Endothelial cell of hepatic sinusoid (primary cell): ENCODE measurements around the gene SRPK1.

Experiments
- in situ Hi-C: cut with HindIII; loops from 2 replicates; pipeline ENCODE4 v1.10.0; 2017; ENCODE audit warnings: low sequenced_read_pairs

The SRPK1 gene

DNA sequence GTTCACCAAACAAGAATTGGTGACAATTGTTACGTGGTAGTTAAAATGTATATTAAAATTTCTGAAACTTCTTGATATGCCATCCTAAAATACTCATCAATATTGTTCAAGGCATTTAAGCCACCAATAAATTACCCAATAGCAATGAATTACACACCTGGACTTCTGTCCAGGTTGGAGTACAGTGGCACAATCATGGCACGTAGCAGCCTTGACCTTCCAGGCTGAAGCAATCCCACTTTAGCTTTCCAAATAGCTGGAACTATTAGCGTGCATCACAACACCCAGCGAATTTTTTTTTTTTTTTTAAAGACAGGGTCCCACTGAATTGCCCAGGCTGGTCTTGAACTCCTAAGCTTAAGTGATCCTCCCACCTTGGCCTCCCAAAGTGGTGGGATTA lies 17.2 kb downstream of the SRPK1 start:
- in situ Hi-C loops: no loop called here

DNA sequence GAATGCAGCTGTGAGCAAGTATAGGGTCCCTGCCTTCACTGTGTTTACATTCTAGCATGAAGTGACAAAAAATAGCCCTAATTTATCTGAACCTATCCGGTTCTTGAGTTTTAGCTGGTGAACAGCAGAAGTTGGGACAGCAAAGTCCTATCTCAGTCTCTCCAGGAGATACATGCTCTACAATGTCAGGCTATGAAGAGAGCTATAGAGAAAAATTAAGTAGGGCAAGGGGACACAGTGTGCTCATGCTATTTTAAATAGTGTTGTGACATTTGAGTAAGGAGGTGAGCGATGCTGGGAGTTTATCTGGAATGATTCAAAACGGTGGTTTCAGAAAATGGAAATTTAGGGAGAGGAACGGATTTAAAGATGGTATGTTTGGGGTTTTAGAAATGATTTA lies 20.4 kb downstream of the SRPK1 start:
- in situ Hi-C loops: no loop called here

DNA sequence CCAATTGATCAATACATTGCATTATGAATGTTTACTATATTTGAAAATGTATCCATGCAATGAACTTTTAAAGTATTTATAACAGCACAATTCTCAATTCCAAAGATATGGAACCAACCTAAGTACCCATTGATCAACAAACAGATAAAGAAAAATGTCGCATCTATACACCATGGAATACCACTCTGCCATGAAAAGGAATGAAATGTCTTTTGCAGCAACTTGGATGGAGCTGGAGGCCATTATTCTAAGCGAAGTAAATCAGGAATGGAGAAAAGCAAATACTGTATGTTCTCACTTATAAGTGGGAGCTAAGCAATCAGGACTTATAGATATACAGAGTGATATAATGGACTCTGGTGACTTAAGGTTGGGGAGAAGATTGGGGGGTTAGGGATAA lies 22.9 kb downstream of the SRPK1 start:
- in situ Hi-C loops: no loop called here

DNA sequence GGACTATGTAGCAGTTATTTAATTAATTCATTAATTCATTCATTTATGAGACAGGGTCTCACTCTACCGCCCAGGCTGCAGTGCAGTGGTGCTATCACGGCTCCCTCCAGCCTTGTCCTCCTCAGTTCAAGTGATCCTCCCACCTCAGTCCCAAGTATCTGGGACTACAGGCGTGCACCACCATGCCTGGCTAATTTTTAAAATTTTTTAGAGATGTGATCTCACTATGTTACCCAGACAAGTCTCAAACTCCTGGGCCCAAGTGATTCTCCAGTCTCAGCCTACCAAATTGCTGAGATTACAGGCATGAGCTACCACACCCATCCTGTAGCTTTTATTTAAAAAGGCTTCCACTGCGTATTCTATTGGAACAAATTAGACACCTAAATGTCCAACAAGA lies 23.4 kb downstream of the SRPK1 start:
- in situ Hi-C loops: no loop called here

DNA sequence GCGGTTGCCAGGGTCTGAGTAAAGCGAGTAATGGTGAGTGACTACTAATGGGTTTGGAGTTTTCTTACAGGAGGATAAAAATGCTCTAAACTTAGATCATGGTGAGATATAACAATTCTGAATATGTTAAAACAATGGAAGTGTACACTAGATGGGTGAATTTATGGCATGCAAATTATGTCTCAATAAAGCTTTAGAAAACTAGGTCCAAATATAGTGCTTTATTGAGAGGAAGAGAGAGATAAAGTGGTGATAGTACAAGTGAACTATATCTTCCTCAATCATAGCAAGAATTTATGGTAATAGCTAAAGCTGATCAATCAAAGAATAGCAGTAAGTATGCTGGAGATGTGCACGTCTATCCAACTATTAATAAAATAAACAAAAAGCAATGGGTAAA lies 23.9 kb downstream of the SRPK1 start:
- in situ Hi-C loops: no loop called here

DNA sequence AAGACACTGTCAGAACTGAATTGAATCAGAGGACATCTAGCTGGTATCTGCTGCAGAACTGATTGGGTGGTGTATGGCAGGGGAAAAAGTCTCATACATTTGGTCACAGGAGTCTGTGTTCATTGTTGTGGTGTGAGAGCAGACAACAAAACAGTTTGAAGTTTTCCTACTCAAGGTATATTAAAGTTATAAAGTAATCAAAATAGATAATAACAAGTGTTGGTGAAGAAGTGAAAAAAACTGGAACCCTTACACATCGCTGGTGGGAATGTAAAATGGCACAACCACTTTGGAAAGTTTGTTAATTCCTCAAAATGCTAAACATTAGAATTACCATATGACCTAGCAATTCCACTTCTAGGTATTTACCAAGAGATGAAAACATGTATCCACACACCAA lies 24.7 kb downstream of the SRPK1 start:
- in situ Hi-C loops: no loop called here

DNA sequence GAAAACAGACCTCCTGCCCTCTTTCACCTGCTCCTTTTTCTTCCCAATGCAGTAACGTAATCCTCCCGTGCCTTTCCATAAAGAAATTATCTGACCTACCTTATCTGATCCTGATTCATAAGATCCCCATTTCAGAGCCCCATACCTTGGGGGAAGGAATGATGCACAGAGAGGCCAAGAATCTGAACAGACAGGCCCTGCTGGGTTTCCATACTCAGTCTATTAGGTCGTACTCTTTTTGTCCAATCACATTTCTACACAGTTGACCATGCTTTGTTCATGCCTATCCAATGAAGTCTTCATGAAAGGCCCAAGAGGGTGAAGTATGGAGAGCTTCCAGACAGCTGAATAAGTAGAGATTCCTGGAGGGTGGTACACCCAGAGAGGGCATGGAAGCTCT lies 25.3 kb downstream of the SRPK1 start:
- in situ Hi-C loops: no loop called here

DNA sequence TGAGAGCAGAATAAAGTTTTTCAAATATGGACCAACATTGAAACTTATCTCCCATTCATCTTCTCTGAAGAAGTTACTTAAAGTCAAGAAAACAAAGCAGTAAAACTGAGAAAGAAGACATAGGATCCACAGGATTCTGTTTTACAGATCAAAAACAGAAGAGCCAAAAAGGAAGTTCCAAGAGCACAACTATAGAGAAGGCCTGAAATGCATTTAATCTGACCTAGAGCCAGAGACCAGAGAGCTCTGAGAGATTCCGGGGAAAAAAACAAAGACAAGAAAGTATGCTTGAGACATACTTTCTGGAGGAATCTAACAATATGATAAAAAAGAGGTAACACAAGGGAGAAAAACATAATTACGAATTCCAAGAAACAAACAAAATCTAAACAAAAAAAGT lies 26.1 kb downstream of the SRPK1 start:
- in situ Hi-C loops: no loop called here

DNA sequence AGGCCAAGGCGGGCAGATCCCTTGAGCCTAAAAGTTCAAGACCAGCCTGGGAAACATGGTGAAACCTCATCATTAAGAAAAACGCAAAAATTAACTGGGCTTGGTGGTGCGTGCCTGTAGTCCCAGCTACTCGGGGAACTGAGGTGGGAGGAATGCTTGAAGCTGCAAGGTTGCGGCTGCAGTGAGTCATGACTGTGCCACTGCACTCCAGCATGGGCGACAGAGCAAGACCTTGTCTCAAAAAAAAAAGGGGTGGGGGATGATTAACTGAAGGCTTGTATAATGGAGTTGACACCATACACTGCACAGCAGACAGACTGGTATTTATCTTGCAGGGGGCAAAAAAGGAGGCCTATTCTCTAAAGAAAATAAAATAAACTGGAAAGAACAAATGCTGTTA lies 27.7 kb downstream of the SRPK1 start:
- in situ Hi-C loops: no loop called here

DNA sequence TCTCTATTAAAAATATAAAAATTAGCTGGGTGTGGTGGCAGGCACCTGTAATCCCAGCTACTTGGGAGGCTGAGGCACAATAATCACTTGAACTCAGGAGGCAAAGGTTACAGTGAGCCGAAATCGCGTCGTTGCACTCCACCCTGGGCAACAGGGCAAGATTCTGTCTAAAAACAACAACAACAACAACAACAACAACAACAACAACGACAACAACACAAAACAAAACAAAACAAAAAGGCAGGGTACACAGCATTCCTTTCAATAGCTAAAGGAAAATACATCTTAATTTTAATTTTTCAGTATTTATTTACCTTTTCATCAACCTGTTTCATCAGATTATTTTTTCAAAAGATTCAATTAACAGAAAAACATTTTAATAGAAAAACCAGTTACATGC lies 28.4 kb downstream of the SRPK1 start:
- in situ Hi-C loops: no loop called here

DNA sequence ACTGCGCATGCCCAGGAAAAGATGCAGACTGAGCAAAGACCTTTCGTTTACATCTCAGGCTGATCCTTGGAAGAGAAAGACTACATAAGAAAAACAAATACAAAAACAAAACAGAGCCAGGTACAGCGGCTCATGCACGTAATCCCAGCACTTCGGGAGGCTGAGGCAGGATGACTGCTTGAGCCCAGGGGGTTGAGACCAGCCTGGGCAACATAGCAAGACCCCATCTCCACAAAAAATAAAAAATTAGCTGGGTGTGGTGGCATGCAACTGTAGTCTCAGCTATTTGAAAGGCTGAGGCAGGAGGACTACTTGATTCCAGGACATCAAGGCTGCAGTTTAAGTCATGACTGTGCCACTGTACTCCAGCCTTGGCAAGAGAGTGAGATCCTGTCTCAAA lies 41.7 kb downstream of the SRPK1 start:
- in situ Hi-C loops: no loop called here

DNA sequence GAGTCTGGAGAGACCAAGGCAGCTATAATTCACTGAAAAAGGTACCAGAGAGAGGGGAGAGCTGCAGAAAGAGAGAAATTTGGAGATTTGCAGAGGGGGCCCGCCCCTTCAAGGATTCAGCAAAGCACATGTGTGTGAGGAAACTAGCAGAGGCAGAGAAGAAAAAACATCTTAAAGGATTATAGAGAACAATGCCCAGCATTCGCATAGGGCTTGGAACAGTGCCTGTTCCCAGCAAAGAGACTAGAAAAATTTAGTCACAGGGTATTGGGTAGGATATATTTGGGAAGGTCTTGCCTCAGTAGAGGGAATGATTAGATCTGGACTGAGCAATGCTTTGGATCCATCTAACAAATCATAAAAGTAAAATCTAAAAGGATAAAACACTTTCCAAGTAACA lies 44.0 kb downstream of the SRPK1 start:
- in situ Hi-C loops: no loop called here

DNA sequence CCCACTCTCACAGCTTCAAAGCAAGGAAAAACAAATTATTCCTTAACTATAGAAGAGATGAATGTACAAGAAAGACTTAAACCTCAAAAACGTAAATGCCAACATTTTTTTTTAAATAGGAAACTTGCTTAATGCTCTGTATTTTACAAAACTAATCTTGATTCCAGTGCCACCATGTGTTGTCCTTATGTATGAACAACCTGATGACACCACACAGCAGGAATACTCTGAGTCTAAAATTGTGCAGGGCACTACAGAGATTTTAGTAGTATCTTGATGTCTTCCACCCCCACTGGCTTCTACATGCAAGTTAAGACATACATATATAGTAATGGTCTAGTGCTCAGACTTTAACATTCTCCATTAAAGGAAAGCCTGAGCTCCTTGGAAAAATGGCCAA lies 46.2 kb downstream of the SRPK1 start:
- in situ Hi-C loops: no loop called here

DNA sequence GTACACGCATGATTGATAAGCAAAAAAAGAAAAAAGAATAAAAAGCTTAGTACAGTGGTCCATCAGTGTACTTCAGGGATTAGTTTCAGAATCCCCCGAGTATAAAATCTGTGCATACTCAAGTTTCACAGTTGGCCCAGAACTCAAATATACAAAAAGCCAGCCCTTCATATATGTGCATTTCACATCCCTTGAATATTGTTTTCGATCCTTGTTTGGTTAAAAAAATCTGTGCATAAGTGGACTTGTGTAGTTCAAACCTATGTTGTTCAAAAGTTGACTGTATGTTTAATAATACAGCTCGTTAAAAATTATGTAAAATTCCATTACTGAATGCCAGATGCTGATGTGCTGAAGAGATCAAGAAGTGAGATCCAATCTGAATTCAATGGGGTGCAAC lies 61.5 kb downstream of the SRPK1 start:
- in situ Hi-C loops: no loop called here

DNA sequence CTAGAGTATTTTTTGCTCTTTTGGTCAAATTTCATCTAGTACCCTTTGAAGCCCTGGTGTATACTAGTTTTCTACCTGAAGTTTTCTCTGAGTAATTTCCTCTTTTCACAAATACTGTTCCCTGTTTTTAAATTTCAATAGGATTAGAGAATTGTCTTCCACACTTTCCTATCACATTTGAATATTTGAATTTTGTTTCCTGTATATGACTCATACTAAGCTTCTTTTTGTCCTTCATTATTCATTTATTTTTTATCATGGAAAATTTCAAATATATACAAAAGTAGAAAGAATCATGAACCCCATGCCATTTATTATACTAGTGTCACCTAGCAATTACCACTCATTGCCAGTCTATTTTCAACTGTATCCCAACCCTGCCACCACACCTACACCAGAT lies 63.0 kb downstream of the SRPK1 start:
- in situ Hi-C loops: no loop called here

DNA sequence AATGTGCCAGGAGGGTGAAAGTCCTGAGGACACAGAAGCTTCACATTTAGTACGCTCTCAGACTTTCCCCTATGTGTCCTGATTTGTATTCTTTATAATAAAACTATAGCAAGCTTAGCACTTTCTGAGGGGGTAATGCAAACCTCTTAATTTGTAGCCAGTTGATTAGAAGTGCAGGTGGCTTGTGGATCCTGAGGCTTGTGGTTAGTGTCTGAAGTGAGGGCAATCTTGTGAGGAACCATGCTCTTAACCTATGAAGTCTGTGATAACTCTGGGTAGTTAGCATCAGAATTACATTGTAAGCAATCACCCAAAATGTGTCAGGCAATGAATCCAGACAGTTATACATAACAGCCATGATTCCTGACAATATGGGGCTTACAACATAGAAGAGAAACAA lies 64.6 kb downstream of the SRPK1 start:
- in situ Hi-C loops: no loop called here

DNA sequence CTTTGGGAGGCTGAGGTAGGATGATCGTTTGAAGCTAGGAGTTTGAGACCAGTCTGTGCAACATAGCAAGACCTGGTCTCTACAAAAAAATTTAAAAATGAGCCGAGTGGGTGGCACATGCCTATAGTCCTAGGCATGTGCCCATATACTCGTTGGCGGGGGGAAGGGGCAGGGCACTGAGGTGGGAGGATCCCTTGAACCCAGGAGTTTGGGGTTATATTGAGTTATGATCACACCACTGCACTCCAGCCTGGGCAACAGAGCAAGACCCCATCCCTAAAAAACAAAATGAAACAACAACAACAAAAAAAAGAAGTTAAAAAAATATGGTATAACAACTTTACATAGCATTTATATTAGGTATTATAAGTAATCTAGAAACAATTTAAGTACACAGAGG lies 67.9 kb downstream of the SRPK1 start:
- in situ Hi-C loops: loop anchor here (5.0 kb wide), 1 partner anchor 56 kb away; the partner anchor contains the start of gene CLPS

DNA sequence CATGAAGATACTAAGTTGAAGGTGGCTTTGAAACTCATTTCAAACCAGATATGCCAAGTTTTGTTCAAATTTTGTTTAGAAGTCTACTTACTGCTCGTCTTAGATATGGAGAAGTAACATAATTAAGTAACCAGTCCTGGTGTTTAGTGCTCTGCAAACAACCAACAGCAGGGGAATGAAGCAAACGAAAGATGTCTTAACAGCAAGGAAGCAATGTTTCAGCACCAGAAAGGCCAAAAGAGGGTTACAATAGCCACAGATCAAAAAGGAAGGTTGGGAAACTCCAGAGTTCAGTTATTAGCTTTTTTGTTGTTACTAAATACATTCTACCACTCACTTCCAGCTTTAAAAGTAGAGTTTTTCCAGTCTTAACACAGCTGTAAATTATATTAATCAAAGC lies 70.7 kb downstream of the SRPK1 start:
- in situ Hi-C loops: loop anchor here (5.0 kb wide), 1 partner anchor 53 kb away; the partner anchor contains the start of gene CLPS

DNA sequence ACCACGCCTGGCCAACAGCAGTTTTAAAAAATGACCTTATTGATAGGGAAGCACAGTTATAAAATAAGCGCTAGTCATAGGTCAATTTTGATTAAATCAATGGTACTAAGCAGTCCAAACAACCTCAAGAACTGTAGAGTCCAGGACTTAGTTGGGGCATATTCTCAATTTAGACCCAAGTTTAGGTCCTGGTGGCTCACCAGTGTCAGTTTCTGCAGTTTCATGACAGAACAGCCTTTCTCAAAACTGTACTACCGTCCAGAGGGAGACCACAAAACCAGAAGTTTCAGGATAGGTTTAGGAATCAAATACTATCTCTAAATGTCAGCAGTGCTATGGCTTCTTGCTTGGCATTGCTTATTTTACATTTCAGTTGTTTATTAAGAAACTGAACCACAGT lies 76.6 kb downstream of the SRPK1 start:
- in situ Hi-C loops: no loop called here

DNA sequence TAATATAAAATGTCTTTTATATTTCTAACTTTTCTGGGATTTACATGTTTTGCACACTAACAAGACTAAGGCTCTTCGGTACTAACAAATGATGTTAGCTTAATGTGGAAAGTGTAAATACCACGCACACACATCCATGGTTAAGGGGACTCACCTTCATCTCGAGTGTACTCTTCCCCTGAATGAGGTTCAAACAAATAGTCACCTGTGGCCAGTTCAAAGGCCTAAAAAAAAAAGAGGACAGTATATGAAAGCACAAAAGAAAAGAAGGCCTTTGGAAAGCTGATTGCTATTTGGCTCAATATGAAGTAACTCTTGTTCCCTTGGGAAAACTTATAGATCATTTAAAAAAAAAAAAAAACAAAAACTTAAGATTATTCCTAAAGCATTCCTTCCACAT lies 78.5 kb downstream of the SRPK1 start:
- in situ Hi-C loops: no loop called here

DNA sequence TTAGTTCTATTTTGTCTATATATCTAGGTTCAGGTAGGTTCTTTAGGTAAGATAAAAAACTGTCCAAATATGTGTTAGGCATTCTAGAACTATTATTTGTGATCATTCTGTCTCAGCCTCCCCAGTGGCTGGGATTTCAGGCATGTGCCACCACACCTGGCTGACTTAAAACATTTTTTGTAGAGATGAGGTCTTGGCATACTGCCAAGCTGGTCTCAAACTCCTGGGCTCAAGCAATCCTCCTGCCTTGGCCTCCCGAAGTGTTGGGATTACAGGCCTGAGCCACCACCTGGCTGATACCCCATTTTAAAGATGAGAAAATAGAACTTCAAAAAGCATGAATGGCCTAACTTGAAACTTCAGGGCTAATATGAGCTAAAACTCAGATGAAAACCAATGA lies 81.9 kb downstream of the SRPK1 start:
- in situ Hi-C loops: no loop called here

DNA sequence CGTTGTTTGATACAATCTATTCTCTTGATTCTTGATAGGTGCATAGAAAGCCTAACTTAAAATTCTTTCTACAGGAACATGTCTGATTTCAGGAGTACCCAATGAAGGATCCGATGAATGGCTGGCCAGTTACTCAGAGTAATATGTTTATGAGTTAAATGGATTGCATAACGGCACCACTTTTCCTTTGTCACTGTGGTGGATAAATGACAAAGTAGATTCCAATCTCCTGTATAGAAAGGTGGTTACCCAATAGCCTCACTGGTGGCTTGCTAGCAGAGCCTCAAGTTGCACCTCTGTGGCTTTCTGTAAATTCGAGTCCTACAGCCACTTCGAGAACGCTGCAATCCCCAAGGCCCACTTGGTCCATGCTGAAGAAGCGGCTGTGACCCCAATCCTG lies 87.4 kb downstream of the SRPK1 start:
- in situ Hi-C loops: no loop called here

DNA sequence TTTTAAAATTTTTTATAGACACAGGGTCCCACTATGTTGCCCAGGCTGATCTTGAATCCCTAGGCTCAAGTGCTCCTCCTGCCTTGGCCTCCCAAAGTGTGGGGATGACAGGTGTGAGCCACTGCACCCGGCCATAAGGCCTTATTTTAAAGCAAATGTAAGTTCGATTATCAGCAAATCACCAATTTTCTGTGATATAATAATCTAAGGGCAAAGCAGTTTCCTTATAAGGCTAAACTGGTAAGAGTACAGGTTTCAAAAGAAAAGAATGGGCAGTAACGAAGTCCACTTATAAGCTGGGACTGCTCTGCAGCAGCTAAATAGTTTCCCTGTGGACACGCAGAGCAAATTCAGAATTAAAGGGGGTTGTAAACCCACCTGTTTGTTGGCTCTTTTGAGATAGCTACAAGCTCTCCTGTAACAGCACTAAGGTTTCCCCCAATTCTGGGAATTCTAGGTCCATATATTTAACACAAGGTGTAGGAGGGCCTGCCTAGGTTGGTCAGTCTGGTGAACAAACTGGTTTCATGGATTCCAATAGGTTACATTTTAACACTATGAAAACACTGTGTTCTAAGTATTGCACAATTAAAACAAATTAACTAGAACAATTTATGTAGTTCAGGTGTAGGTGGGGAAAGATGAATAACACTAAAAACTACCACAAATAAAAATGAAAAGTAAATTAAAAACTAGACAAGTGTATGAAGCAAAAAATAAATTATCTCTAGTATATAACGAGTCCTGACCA lies 89.5 kb downstream of the SRPK1 start:
- in situ Hi-C loops: no loop called here
